Measurements from ENCODE around the gene CENPF. TPM values are rescaled to one million over a fixed set of nuclear protein-coding genes. Genes with fewer than 3 reads are reported as not detected.

The CENPF gene
- total RNA-seq, 1 donor from 2014 or later: 16.9 TPM

DNA sequence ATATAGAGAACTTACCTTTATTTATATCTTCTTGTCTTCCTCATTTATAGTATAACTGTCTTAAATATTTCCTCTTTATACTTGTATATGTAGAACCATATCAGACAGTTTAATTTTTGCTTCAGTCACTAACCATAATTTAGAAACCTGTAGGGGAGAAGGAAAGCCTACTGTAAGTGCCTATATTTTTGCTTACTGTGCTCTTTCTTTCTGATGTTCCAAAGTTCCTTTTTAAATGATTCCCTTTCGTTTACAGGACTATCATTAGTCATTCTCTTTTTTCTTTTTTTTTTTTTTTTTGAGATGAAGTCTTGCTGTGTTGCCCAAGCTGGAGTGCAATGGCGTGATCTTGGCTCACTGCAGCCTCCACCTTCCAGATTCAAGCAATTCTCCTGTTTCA is 109.7 kb downstream of the CENPF start:
- no peak for DNase-seq (ENCODE audit: low spot score)

Other genes with a start within 250 kb of the CENPF start
- gene PTPN14, start 51.6 kb upstream of the CENPF start, total RNA-seq (ENCODE audit: insufficient read depth, low replicate concordance): 42.4 TPM